HL-60/S4 treated with retinoic acid at 250 ng/mL for 4 days and 3 days (cell line): Measurements from ENCODE around the gene MRPS7.
"Not testable (repeated sequence)": the region's sequence is repeated elsewhere in the genome, so short reads cannot be mapped to it uniquely, and the experiment has no call there.

Experiments used
- in situ Hi-C: fragments of 300-500 bp; cut with MboI; formaldehyde crosslinking; loops from 2 replicates; pipeline ENCODE4 v1.7.0; 2022; ENCODE audit warnings: low sequenced_read_pairs

The MRPS7 gene

GRCh38 chr17:75242461-75243042, 19.1 kb upstream of the MRPS7 start:
- in situ Hi-C loops: no loop called here

DNA sequence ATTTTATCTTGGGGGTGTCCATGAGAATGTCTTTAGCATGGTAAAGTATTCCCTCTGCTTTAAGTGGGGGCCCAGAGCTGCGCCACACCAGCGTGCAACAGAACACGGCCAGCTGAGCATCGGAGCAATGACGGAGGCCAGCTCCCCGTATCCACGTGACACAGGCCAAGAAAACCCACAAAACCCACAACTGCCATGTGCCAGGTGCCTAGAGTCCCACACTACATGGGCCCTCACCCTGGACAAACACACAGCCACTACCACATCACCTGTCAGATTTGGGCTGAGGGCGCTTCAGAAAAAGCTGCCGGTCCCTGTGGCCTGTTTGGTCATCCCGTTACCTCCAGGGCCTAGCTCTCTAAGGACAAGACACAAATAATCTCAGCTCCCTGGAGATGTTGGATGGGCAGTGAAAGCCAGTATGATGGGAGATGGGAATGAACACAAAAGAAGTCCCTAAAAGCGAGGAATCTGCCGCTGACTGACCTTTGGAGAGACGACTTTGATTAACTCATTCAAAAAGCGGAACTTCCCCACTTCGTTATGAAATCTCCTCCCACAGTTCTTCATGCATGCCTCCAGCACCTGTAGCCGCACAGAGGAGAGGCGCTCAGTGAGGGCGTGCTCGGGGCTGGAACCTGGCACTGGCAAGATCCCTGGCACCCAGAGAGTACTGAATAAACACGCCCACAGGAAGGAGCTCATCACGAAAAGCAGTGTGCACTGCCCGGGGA, 17.4 kb upstream of the MRPS7 start:
- in situ Hi-C loops: no loop called here

DNA sequence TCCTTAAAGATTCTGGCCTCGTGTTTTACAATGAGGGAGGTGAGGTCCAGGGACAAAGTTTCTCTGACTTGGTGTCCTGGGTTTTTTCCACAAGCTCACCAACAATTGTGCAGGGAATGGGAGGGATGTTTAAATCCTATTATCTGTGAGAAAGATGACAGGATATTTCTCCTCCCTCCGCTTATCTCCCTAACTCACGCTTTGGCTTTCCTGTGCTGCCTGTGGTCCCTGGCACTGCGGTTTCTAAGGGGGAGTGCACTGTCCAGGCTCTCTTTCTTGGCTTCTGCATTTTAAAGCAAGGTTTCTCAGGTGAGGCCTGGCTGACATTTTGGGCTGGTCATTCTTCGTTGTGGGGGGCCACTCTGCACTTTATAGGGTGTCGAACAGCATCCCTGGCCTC, 16.7 kb upstream of the MRPS7 start:
- in situ Hi-C loops: no loop called here

DNA sequence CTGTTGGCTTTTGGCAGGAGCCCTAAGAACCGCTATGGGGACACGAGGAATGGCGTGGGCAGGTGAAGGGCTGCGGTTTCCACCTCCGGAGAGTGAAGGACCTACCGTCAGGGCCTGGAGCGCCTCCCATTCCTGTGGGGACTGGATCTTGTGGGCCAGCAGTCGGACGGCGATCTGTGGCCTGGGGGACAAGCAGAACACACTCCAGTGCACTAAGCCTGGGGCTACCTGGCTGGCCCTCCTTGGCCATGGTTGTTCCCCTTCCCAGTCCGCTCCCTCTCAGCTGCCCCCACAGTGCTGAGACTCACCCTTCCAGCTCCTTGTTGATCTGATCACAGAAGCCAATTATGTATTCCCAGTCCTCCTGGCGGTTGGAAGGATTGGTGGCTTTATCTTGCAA, 15.3 kb upstream of the MRPS7 start:
- in situ Hi-C loops: no loop called here

- in situ Hi-C loops: no loop called here
Observed at GRCh38 chr17:75249564-75249963, 12.1 kb upstream of the MRPS7 start.

DNA sequence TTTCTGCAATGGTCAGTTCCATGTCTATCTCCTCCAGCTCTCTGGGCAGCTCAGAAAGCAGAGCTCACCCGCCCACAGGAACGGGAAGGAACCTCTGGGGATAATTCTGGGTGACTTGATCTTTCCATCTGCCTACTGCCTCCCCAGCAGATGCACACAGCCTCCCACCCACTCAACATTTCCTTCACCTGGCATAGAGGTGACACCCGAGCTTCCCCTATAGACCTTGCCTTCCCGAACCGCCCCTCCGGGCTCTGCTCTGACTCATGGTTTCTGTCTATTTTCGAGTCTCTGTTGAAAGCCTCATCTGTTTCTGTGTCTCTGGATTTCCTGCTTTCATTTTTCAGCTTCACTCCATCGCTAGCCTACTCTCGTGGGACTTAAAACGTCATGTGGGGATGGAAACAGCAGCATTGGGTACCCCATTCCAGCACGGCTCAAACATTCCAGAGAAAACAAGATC, 11.6 kb upstream of the MRPS7 start:
- in situ Hi-C loops: no loop called here

DNA sequence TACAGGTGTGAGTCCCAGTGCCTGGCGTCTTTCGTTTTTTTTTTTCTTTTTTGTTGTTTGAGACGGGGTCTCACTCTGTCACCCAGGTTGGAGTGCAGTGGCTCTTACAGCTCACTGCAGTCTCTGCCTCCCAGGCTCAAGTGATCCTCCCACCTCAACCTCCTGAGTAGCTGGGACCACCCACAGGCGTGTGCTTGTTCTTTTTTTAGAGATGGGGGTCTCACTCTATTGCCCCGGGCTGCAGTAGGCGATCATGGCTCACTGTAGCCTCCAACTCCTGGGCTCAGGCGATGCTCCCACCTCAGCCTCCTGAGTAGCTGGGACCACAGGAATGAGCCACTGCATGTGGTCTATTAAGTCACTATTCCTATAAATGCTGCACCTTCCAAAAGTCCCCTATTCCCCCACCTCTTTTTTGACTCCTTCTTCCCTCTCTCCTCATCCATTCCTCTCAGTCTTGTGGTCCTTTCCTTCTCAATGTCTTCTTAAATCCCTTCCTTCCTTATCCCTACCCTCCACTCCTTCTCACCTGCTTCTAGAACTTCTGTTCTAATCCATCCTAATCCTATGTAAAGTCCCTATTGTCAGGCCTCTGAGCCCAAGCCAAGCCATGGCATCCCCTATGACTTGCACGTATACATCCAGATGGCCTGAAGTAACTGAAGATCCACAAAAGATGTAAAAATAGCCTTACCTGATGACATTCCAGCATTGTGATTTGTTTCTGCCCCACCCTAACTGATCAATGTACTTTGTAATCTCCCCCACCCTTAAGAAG, 9.5 kb upstream of the MRPS7 start:
- in situ Hi-C loops: no loop called here

DNA sequence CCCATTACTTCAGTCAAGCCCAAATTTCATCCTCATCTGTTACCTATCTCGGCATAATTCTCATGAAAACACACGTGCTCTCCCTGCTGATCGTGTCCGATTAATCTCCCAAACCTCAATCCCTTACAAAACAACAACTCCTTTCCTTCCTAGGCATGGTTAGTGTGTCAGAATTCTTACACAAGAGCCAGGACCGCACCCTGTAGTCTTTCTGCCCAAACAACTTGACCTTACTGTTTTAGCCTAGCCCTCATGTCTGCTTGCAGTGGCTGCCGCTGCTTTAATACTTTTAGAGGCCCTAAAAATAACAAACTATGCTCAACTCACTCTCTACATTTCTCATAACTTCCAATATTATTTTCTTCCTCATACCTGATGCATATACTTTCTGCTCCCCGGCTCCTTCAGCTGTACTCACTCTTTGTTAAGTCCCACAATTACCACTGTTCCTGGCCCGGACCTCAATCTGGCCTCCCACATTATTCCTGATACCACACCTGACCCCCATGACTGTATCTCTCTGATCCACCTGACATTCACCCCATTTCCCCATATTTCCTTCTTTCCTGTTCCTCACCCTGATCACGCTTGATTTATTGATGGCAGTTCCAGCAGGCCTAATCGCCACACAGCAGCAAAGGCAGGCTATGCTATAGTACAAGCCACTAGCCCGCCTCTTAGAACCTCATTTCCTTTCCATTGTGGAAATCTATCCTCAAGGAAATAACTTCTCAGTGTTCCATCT, 5.6 kb upstream of the MRPS7 start:
- in situ Hi-C loops: not testable (repeated sequence)

DNA sequence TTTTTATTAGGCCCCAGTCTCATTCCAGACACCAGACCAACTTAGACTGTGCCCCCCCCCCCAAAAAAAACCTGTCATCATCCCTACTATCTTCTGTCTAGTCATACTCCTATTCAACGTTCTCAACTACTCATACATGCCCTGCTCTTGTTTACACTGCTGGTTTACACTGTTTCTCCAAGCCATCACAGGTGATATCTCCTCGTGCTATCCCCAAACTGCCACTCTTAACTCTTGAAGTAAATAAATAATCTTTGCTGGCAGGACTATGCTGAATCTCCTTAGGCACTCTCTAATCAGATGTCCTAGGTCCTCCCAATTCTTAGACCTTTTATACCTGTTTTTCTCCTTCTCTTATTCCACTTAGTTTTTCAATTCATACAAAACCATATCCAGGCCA, 4.5 kb upstream of the MRPS7 start:
- in situ Hi-C loops: not testable (repeated sequence)

- in situ Hi-C loops: no loop called here
Observed at GRCh38 chr17:75260641-75261335, 891 bp upstream of the MRPS7 start.

GRCh38 chr17:75262112-75262606, 480 bp downstream of the MRPS7 start:
- in situ Hi-C loops: no loop called here

- in situ Hi-C loops: no loop called here
Observed at GRCh38 chr17:75263055-75263454, 1.4 kb downstream of the MRPS7 start.

- in situ Hi-C loops: no loop called here
Observed at GRCh38 chr17:75265614-75266315, 4.1 kb downstream of the MRPS7 start.

DNA sequence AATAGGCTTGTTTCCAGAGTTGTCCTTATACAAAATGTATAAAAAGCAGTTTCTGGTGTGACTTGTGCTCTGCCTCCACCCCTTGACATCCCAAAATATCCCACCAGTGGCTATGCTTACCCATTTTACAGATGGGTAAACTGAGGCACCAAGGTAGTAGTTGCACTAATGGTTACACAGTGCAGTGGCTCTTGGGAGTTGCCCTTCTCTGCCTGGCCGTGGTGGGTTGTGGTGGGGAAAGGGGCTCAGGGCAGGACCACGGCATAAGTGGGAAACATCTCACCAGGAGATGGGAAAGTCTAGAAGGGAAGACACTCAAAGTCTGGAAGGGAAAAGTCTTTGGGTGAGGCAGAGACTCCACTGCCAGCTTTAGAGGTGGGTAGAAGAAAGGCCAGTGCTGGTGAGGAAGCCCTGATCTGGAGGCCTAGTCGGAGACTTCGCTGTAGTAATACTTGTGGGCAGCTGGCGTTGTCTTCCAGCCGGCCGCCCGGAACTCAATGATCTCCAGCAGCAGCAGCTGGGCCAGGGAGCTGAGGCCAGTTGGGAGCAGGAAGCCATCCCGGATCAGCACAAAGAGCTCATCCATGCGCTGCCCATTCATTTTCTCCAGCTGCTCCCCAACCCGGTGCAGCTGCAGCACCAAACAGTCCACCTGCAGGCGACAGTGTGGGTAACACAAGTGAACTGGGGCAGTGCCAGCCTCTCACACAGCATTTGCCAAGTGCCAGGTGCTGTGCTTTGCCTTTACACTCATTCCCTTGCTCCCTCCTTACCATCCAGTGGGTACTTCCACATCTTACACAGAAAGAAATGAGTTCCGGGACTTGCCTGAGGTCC, 4.9 kb downstream of the MRPS7 start:
- in situ Hi-C loops: no loop called here

- in situ Hi-C loops: no loop called here
Observed at GRCh38 chr17:75267153-75267410, 5.4 kb downstream of the MRPS7 start.

GRCh38 chr17:75267411-75268232, 5.9 kb downstream of the MRPS7 start:
- in situ Hi-C loops: no loop called here

- in situ Hi-C loops: no loop called here
Observed at GRCh38 chr17:75269844-75270217, 8.2 kb downstream of the MRPS7 start.

GRCh38 chr17:75270218-75270965, 8.7 kb downstream of the MRPS7 start:
- in situ Hi-C loops: no loop called here
